GM18909 (cell line): ENCODE results near the gene TRPV6.

Experiments used
- ATAC-seq: cut with Tn5 transposase; IDR thresholded peaks from one replicate; pipeline ENCODE4 v1.9.1; 2021; ENCODE audit warnings: mild to moderate bottlenecking; ENCODE audit not compliant: unreplicated experiment, poor library complexity

Gene TRPV6

DNA sequence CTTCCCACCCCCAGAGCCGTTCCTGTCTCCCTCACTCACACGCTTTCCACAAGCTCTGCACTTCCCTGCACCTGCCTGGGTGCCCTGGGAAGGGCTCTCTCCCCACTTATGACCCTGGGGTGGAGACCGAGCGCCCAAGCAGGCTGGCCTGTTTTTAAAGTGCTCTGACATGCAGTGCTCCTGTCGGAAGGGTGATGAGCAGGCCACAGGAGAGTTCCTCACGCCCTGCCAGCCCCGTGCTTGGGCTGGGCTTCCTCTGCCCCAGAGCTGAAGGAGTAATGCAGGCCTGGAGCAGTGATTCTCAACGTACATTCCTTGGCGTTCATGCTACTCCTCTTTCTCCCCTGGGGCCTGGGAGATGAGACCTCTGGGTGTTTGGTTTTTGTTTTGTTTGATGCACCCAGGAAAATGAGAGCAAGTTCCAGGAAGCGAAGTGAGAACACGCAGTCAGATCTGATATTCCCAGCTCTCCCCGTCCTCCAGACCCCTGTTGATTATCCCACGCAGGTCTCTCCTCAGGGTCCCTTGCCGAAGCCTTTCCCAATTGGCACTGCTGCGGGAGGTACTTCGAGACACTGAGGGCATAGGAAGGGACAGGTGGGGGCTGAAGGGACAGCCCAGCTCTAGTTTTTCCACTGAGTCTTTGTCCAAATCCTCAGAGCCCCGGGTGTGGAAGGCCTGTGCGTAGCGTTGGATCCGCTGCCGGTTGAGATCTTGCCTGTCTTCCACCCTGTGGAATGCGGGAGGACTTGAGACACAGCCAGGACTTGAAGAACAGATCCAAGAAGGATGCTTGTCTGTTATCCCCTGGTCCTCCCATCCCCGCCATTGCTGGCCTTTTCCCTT is 14.1 kb downstream of the TRPV6 start:
- ATAC-seq, result no peak

- ATAC-seq, result no peak
Observed at GRCh38 chr7:142870566-142871259, 14.8 kb downstream of the TRPV6 start.

DNA sequence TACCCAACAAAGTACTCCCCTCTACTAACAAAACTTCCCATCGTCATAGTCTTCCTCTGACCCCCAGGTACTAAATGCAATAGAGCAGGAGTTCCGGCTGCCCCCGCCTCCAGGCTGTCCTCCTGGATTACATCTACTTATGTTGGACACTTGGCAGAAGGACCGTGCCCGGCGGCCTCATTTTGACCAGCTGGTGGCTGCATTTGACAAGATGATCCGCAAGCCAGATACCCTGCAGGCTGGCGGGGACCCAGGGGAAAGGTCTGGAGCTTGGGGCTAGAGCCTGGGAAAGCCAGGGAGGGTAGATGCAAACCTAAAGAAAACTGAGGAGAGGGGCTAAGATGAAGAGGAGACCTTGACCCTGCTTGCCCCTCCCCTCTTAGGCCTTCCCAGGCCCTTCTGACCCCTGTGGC is 15.4 kb downstream of the TRPV6 start:
- ATAC-seq, result no peak

GRCh38 chr7:142869434-142869833 is 16.1 kb downstream of the TRPV6 start:
- ATAC-seq, result no peak

- no peak for ATAC-seq
Observed at GRCh38 chr7:142868986-142869415, 16.5 kb downstream of the TRPV6 start.

GRCh38 chr7:142868188-142868985 is 17.2 kb downstream of the TRPV6 start:
- ATAC-seq, result no peak

DNA sequence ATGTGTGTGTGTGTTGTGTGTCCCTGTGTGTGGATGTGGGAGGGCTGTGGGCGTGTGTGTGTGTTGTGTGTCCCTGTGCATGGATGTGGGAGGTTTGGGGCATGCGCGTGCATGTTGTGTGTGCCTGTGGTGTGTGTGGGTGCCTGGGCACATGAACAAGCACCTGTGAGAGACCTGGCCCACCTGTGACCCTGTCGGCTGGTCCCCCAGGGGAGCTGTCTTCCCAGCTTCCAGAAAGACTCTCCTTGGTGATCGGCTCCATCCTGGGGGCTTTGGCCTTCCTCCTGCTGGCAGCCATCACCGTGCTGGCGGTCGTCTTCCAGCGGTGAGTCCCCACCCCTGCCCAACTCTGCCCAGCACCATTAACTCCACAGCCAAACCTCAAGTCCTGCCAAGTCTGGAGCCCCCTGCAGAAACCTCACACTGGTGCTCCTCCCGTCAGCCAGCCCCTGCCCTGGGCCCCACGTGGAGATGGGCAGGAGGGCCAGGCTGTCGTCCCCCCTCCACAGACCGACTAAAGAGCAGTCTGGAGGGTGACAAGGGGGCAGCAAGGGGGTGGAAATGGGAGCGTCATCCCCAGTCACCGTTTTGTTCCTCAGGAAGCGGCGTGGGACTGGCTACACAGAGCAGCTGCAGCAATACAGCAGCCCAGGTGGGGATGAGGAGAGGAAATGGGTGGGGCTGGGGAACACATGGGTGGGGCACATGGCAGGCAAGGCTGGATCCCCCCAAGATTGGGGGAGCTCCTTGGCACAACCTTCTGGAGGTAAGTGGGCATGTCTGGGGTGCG is 18.0 kb downstream of the TRPV6 start:
- ATAC-seq, result no peak

DNA sequence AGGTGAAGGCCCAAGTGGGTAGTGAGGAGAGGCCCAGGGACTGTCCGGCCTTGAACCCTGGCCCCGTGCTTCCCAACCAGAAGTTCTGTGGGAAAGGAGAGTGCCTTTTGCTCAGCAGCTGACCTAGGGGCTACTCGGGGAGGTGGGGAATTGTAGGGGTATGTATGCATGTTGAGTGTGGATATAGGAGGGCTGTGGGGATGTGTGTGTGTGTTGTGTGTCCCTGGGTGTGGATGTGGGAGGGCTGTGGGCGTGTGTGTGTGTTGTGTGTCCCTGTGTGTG is 18.5 kb downstream of the TRPV6 start:
- ATAC-seq, result no peak

GRCh38 chr7:142866361-142867096 is 19.0 kb downstream of the TRPV6 start:
- ATAC-seq, result no peak

- no peak for ATAC-seq
Observed at GRCh38 chr7:142865766-142866165, 19.8 kb downstream of the TRPV6 start.

DNA sequence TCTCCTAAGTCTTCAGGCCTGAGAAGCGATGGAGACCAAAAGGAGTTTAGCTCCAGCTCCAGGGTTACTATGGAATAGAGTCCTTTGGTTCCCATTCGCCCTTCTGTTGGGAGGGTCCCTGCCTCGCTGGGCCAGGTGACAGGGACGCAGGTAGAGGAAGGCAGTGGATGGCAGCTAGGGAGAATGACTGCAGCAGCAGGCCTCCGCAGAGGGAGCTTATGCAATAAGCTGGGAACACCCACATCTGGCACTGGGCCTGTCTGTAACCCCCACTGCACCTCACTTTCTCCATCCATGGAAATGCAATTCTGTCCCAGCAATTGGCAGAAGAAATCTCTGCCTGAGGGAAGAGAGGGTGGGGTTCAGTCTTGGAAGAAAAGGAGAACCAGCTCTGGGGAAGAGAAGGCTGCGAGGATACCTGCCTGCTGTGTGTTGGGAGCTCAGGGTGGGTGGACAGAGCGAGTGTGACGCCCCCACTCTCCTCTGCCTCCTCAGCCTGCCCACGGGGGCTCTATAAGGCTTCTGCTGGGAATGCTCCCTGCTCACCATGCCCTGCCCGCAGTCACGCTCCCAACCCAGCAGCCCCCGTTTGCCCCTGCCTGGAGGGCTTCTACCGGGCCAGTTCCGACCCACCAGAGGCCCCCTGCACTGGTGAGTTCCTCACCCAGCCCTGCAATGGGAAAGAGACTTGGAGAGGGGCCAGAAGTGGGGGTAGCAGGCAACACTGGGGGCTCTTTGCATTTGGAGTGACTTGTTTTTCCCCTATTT is 20.4 kb downstream of the TRPV6 start:
- ATAC-seq, result no peak

GRCh38 chr7:142863891-142864685 is 21.5 kb downstream of the TRPV6 start:
- ATAC-seq, result no peak

DNA sequence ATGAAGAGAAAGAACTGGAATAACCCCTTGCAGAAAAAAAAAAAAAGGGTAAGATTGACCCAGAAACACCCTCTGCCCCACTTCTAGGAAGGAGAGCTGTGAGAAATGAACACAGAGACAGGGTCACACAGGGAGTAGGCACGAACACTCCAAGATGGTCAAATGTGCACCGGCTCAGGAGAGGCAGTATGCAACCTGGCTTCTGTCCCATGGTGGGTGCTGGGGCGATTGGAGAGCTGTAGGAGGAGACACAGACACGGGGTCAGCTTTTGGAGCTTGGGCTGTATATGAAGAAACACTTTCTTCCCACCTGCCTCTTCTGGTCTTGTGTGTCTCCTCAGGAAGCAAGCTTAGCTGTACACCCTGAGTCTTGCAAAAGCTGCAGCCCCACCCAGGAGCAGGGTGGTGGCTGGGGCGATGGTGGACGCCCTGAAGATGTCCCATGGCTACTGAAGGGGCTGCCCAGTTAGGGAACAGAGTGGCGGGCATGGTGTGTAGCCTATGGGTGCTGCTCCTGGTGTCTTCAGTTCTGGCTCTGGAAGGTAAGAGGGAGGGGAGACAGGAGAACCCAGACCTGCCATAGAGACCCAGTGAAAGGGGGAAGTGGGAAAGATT is 22.7 kb downstream of the TRPV6 start:
- no peak for ATAC-seq

GRCh38 chr7:142862351-142862750 is 23.2 kb downstream of the TRPV6 start:
- ATAC-seq, result no peak

GRCh38 chr7:142860968-142861367 is 24.6 kb downstream of the TRPV6 start:
- no peak for ATAC-seq

DNA sequence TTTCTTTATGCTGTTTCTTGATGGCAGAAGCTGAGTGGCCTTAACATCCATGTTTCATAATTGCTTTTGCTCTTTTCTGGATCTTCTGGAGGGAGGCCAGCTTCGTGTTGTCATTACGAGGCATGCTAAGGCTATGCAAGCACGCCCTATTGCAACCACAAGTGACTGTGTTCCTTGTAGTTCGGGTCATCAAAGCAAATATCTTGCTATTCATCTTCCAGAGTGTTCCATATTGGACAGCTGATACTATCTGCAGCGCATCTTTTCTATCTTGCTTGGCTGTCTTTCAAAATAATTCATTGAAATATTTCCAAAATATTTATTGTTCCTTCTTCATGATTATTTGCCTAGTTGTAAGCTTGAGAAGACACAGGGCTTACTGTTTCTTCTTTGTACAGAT is 25.7 kb downstream of the TRPV6 start:
- no peak for ATAC-seq

DNA sequence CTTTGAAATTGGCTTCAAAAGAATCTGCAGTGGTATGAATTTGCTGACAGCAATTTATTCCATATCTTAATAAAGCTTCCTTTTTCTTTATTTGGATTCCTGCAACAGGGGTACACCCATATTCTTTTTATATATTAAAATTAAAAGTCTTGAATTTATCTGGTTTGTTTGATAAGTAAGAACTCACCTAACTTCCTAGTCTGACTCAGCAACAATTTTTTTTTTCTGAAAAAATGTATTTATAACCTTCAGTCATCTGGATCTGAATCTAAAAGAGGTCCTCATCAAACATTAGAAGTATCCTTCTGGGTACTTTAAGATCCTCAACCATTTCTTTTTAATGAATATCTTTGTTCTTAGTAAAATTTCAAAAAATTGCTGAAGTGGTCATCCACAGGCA is 26.1 kb downstream of the TRPV6 start:
- no peak for ATAC-seq

- no peak for ATAC-seq
Observed at GRCh38 chr7:142857625-142858024, 27.9 kb downstream of the TRPV6 start.
